Body of pancreas (tissue), 4 donors: ENCODE measurements around the gene SESN3.

Experiments
- POLR2A ChIP-seq, 3 donors: fragments of 450-650 bp; IDR thresholded peaks; one replicate each; pipeline ENCODE4 v1.6.1; 2016; ENCODE audit warnings: antibody characterized with exemption in 3 of 3, mild to moderate bottlenecking in 2 of 3
- TF ChIP-seq, protein P1 (sequence below), 7 experiments: fragments of 450-650 bp in 4 of 7; fragments of 200-600 bp in 3 of 7; sonication (generic) in 3 of 7; IDR thresholded peaks; one replicate each; pipeline ENCODE4 v1.5.1; 2016 to 2019; ENCODE audit warnings: antibody characterized with exemption in 7 of 7

DNA sequence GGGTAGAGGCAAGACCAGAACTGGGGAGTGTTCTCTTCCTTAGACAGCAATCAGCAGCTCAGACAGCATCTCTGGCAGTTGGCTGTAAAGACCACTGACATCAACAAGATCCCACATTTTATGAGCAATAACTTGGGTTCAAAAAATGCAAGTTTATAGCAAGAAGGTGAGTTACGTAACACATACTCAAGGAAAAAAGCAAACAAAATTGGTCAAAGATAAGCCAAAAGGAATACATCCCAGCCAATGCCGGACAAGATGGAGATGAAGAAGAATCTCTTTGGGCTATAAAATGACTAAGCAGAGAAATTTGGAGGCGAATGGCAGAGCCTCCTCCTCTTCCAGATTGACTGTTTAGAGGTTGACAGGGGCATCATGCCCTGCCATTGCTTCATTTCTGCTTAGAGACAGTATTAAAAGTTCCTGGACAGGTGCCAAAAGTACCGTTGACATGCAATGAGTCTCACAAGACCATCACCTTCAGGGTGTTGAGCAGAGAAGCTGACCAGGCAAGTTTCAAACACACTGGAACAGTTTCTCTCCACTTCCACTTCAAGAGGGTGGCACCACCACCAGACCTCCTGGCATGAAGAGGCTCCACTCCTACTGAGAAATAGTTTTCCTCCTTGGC, 85.5 kb downstream of the SESN3 start:
- TF ChIP-seq, protein P1, sequence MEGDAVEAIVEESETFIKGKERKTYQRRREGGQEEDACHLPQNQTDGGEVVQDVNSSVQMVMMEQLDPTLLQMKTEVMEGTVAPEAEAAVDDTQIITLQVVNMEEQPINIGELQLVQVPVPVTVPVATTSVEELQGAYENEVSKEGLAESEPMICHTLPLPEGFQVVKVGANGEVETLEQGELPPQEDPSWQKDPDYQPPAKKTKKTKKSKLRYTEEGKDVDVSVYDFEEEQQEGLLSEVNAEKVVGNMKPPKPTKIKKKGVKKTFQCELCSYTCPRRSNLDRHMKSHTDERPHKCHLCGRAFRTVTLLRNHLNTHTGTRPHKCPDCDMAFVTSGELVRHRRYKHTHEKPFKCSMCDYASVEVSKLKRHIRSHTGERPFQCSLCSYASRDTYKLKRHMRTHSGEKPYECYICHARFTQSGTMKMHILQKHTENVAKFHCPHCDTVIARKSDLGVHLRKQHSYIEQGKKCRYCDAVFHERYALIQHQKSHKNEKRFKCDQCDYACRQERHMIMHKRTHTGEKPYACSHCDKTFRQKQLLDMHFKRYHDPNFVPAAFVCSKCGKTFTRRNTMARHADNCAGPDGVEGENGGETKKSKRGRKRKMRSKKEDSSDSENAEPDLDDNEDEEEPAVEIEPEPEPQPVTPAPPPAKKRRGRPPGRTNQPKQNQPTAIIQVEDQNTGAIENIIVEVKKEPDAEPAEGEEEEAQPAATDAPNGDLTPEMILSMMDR (IDR thresholded peaks at IDR 0.05), result no peak
- TF ChIP-seq POLR2A (IDR thresholded peaks at IDR 0.05), result no peak
